ENCODE results near the gene PPP1R10.
"Not testable (repeated sequence)": the region's sequence is repeated elsewhere in the genome, so short reads cannot be mapped to it uniquely, and the experiment has no call there.

PPP1R10 gene

DNA sequence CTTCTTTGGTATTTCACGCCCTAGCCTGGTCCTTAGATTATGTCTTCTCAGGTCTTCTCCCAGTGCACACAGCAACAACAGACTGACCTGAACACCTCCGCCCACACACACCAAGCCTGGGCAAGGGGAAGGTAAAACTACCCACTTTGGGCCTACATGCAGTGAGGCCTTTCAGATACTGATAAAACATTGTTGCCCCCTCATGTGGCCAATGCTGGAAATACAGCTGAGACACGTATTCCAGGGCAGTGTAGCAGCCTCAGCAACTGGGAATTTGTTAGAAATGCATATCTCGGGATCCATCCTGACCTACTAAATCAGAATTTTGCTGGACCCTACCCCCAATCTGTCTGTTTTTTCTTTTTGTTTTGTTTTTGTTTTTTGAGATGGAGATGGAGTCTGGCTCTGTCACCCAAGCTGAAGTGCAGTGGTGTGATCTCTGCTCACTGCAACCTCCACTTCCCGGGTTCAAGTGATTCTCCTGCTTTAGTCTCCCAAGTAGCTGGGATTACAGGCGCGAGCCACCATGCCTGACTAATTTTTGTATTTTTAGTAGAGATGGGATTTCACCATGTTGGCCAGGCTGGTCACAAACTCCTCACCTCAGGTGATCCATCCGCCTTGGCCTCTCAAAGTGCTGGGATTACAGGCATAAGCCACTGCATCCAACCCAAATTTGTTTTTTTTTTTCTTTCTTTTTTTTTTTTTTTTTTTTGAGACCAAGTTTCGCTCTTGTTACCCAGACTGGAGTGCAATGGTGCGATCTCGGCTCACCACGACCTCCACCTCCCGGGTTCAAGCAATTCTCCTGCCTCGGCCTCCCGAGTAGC is 19.5 kb downstream of the PPP1R10 start:
- DNase-seq = not testable (repeated sequence)

DNA sequence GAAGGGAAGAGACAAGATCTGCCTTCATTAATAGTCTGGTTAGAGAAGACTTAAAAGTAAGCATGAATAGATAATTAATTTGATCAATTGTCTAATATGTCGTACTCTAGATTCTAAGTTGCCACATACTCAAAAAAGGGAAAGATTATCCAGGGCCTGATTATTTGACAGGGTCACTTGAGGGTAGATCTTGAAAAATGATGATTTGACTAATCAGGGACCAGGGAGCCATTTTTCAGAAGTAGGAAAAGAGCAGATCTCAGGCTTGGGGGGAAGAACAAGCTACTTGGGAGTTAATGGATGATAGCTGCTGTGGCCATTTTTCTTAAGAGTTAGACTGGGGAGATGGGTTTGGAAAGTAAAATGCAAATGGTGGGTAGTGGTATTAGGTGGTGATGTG is 24.8 kb downstream of the PPP1R10 start:
- DNase-seq = no peak

DNA sequence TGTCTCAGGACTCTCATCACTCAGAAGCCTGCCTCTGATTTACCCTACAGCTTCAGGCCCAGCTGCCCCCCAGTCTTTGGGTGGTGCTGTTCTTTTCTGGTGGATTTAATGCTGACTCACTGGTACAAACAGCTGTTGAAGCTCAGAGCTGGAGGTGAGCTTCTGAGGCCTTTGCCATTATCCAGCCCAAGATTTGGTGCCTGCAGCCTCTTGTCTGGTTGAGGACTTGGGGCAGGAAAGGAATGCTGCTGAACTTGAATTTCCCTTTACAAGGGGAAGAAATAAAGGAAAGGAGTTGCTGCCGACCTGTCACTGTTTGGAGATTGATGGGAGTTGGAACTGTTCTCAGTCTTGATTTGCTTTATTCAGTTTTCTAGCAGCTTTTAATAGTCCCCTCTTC is 26.0 kb downstream of the PPP1R10 start:
- no peak for DNase-seq

DNA sequence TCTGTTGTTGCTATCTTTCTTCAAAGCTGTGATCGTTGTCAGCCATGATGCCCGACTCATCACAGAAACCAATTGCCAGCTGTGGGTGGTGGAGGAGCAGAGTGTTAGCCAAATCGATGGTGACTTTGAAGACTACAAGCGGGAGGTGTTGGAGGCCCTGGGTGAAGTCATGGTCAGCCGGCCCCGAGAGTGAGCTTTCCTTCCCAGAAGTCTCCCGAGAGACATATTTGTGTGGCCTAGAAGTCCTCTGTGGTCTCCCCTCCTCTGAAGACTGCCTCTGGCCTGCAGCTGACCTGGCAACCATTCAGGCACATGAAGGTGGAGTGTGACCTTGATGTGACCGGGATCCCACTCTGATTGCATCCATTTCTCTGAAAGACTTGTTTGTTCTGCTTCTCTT is 26.5 kb downstream of the PPP1R10 start:
- DNase-seq = no peak

DNA sequence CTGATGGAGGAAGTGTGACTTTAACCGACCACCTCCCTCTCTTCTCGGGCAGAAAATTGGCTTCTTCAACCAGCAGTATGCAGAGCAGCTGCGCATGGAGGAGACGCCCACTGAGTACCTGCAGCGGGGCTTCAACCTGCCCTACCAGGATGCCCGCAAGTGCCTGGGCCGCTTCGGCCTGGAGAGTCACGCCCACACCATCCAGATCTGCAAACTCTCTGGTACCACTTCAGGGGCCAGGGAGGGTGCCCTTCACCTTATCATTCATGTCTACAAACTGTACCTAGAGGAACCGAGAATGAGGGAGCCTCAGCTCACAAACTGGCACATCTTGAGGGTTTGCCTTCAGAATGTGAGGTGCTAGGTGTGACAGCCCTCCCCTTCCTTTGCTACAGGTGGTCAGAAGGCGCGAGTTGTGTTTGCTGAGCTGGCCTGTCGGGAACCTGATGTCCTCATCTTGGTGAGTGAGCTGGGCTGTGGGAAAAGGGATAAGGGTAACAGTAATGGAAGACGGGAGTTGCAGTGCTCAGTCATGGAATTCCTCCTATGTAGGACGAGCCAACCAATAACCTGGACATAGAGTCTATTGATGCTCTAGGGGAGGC is 27.2 kb downstream of the PPP1R10 start:
- no peak for DNase-seq

DNA sequence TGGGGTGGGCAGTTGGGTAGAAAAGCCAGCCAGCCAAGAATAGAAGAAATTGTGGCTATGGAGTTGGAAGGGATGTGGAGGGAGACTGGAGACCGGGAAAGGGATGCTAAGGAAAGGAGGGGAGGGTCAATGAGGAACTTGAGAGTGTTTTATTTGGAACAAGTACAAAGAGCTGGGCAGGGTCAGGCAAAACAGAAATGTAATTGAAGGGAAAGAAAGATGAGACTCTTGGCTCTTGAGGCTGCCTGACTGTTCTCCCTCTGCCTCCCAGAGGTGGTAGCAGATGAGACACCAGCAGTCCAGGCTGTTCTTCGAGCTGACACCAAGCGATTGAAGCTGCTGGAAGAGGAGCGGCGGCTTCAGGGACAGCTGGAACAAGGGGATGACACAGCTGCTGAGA is 33.1 kb downstream of the PPP1R10 start:
- no peak for DNase-seq

GRCh38 chr6:30578051-30578450 is 39.0 kb downstream of the PPP1R10 start:
- no peak for DNase-seq

GRCh38 chr6:30573113-30573512 is 43.9 kb downstream of the PPP1R10 start:
- no peak for DNase-seq

DNA sequence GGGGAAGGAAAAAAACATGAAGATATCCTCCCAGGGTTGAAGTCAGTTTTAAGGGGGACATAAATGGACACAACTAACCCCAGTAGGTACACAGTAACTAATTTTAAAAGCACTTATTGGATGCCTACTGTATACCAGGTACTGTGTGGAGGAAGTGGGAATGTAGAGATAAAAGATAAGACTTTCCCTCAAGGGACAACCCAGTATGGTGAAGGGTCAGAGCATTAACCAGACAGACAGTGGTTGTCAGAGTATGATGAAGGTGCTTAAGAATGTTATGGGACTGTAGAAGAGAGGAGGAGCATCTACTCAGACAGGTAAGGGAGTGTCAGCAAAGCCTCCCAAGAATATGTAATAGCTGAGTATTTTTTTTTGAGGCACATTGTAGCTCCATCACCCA is 44.9 kb downstream of the PPP1R10 start:
- DNase-seq = no peak

GRCh38 chr6:30571762-30572082 is 45.3 kb downstream of the PPP1R10 start:
- DNase-seq = no peak

DNA sequence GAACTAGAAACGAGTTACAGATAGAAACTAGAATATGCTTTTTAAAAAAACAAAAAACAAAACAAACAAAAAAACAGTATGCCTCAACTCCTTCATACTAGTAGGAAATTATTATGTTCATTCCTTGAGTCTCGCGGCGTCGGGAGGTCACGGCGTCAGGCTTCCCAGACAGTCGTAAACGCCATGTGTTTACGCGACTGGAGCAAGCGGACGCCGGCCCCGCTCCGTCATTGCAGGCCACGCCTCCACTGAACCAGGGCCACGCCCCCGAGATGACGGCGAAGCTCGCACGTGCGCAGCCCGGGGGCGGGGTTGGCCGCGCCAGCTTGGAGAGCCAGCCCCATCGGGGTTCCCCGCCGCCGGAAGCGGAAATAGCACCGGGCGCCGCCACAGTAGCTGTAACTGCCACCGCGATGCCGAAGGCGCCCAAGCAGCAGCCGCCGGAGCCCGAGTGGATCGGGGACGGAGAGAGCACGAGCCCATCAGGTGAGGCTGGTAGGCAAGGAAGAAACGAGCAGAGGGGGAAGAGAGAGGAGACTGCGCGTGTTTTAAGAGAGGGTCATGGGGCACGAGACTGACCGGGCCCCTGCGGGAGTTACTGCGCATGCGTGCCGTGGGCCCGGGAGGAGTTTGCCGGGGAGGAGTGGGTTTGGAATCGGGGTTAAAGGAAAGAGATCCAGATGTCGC is 45.8 kb downstream of the PPP1R10 start, which contains the start of gene ABCF1:
TSS of gene ABCF1 (plus strand) at position 368 of the 687 bp plus-strand sequence. CDS start at position 414, 46 bp downstream.
- peak; percentile 63 for DNase-seq

GRCh38 chr6:30570740-30571074 is 46.3 kb downstream of the PPP1R10 start:
- no peak for DNase-seq

- DNase-seq = no peak
These were observed 46.8 kb downstream of the PPP1R10 start for GRCh38 chr6:30570263-30570662.

- DNase-seq = no peak
These were observed 48.8 kb downstream of the PPP1R10 start for GRCh38 chr6:30568245-30568644.

DNA sequence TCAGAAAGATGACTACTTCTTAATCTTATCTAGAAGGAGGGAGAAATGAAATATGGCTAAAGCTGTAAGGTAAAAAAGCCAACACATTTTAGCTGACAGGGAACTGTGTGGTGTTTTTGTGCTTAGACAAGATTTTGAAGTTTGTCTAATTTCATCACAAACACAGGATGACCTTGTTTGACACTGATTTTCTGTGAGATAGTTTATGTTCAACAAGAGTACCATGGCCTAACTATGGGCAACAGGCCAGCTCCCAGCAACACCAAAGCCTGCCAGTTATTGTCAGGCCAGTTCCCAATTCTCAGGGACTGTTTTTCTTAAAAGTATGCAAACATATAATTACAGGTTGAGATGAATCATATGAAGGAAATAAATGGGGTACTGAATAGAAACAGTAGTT is 51.3 kb downstream of the PPP1R10 start:
- DNase-seq = no peak

DNA sequence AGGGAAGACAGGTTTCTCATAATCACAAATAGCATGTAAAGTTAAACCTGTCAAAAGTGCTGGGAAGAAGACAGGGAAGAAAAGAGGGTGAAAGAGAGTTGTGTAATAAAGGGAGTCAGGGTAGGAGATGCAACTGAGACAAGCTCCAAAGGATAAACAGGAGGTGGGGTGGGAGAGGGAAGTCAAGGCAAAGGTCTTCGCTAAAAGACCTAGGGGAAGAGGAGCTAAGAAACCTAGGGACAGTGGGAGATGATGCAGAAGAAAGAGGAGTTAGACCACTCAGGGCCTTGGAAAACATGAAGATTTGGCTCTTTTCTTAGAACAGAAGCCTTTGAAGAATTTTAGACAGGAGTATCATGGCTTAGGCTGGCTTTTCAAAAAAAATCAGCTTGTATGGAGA is 52.9 kb downstream of the PPP1R10 start:
- no peak for DNase-seq

DNA sequence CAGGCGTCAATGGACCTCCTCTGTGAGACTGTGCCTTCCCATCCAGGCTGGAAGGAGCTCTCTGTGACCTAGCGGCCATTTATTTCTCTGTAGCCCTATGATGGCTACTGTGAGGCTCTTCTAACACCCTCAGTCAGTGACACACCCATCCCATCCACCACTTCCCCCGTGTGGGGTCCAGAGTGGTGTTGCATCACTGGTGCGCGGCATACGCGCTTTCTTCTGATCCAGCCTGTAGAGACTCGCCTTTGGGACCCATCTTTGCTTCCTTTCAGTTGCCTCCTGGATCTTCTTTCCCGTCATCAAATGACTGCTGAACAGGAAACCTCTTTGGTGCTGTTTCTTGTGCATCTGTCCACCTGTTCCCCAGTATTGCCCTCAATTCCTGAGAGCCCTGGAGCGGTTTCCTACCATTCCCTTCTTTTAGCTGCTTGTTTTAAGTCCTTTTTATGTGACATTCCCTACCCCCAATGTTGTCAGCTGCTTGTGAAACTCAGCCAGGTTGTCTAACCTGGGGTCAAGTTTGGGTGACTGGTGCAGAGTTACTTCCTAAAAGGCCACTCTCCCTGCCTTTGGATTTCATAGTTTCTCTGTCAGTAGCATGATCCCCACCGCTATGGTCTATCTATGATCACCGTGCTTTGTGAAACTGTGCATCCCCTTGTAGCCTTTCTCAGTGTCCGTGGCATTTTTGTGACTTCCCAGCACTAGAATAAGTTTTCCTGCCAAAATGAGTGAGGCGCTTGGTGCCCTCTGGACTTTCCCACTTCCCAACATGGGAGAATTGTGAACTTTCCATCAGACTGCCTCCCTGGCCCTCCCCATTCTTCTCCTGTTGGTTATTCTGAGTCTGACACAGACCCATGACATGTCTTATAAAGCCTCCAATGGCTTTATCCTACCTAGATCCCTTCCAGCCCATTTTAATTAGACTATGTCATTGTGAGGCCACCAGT is 54.3 kb downstream of the PPP1R10 start:
- DNase-seq = no peak

DNA sequence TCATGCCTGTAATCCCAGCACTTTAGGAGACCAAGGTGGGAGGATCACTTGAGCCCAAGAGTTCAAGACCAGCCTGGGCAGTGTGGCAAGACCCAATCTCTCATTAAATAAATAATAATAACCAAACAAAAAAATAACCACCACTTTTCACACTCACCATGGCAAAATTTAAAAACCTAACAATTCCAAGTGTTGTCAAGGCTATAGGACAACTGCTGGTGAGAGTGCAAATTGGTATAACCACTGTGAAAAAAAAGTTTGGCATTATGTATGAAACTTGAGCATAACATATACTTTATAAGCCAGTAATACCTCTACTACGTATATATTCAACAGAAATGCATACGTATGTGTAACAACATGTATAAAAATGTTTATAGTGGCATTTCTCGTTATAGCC is 56.1 kb downstream of the PPP1R10 start:
- no peak for DNase-seq

- DNase-seq = no peak
These were observed 59.4 kb downstream of the PPP1R10 start for GRCh38 chr6:30557683-30557981.

DNA sequence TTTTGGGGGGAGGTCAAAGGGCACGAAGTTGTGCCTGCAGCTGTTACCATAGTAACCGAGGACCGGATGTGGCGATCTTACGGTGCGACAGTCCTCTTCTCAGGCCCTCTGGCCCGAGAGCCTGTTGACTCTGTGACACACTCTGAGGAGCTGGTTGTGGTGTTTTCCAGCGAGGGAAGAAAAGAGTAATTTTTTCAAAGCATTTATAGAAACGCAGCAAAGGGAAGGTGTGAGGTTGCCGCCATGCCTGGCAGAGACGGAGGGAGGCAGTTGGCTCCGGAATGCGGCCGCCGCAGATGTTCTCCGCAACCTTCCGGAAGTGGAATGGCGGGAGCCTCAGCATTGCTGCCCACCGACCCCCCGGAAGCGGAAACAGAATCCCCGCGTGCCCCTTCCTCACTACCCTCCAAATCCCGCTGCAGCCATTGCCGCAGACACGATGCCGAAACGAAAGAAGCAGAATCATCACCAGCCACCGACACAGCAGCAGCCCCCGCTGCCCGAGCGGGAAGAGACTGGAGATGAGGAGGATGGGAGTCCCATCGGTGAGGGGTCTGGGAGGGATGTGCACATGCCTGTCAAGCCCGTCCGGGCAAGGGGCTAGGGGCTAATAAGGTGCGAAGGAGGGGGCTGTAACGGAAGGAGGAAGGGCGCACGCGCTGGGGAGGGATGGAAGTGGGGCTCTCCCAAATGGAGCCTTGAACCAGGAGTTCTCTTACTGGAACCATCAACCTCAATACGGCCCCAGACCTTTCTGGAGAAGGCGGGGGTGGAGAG is 59.9 kb downstream of the PPP1R10 start, which contains the start of gene PRR3:
TSS of gene PRR3 (plus strand) at position 390 of the 777 bp plus-strand sequence. CDS start at position 440, 50 bp downstream.
- peak; percentile 28 for DNase-seq

GRCh38 chr6:30556066-30556905 is 60.8 kb downstream of the PPP1R10 start, which contains the start of gene GNL1:
GNL1 (minus strand) TSS chr6:30556489; CDS start chr6:30556203, 286 bp downstream.
- DNase-seq = peak; percentile 39

DNA sequence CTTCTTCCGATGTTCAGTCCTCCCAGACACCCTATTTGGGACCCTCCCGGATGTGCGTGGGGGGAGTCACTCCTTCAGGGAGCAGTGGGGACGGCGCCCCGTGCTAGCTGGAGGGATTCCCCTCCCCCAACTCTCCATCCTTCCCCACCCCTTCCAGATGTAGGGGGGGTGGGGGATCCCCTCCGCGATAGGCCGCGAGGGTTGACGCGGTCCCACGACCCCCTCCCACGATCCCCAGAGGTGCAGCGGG is 61.3 kb downstream of the PPP1R10 start:
- no peak for DNase-seq
